ENCODE data around the gene ABLIM3.

DNA sequence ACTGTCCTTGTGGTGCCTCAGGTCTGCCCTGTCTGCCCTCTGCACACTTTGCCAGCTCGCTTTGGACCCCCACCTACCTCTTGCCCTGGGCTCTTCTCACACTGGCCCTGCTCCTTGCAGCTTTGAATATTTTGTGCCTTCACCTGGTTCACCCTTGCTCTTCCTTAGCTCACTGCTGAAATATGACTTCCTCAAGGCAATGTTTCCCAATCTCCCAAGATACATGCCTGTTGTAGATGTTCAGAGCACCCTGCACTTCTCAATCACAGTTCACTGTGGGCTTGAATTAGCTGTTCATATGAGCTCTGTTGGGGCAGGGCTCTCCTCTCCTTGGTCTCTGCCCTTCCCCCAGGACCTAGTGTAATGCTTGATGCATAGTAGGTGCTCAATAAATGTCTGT, 138.4 kb downstream of the ABLIM3 start:
- TF ChIP-seq, protein P1, sequence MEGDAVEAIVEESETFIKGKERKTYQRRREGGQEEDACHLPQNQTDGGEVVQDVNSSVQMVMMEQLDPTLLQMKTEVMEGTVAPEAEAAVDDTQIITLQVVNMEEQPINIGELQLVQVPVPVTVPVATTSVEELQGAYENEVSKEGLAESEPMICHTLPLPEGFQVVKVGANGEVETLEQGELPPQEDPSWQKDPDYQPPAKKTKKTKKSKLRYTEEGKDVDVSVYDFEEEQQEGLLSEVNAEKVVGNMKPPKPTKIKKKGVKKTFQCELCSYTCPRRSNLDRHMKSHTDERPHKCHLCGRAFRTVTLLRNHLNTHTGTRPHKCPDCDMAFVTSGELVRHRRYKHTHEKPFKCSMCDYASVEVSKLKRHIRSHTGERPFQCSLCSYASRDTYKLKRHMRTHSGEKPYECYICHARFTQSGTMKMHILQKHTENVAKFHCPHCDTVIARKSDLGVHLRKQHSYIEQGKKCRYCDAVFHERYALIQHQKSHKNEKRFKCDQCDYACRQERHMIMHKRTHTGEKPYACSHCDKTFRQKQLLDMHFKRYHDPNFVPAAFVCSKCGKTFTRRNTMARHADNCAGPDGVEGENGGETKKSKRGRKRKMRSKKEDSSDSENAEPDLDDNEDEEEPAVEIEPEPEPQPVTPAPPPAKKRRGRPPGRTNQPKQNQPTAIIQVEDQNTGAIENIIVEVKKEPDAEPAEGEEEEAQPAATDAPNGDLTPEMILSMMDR (conservative IDR thresholded peaks at IDR 0.05) = no peak
- no peak for TF ChIP-seq EZH2 (IDR thresholded peaks at IDR 0.05; ENCODE audit: low read depth)
